Measurements from ENCODE around the gene CSRNP3. TPM values are rescaled to one million over a fixed set of nuclear protein-coding genes. Genes with fewer than 3 reads are reported as not detected.
"Not testable (repeated sequence)": the region's sequence is repeated elsewhere in the genome, so short reads cannot be mapped to it uniquely, and the experiment has no call there.

CSRNP3 gene
- total and polyA plus RNA-seq, 3 experiments from 2014 or later, result not detected

DNA sequence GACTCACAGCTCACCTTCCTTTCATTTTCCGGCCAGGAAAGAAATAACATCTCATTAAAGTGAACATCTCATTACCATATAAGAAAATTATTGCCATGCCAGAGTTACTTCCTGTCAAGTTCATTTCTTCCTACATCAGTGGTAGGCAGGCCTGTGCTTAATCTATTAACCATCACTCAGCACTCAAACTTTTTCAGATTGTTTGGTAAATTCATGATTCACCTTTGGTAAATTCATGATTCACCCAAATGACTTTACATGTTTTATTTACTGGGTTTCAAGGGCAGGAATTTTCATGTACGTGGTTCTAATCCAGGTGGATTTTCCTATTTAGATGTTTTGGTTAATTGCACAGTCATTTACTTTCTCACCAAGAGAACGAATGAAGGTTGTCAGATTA is 116.5 kb downstream of the CSRNP3 start:
- no peaks in the 10 kb centered on the region for H3K4me1 ChIP-seq (ENCODE audit: insufficient read depth, low read length)
- Mint-ChIP-seq H3K27ac (no peak overlapping the region), H3K4me1 (no peaks in the 10 kb centered on the region), H3K9me3 (peaks cover 0 to 2% (median 0%) of the 10 kb centered on the region in 5 donors), H3K36me3 (peaks cover 0 to 6% (median 0%) of the 10 kb centered on the region in 3 donors), H3K4me3 (no peak overlapping the region), H3K27me3 (peaks cover 3 to 10% of the 10 kb centered on the region in 2 donors)
- DNase-seq, result no peak
- no peak overlapping the region for H3K27ac ChIP-seq (ENCODE audit: low read depth, low read length)
- H3K4me3 ChIP-seq (ENCODE audit: low read length), result no peak overlapping the region
- POLR2A ChIA-PET, result no interaction called here
- no peaks in the 10 kb centered on the region for H3K9me3 ChIP-seq (ENCODE audit: low read length)
- H3K27me3 ChIP-seq (ENCODE audit: insufficient read depth, low read length, poor library complexity, severe bottlenecking), result no peaks in the 10 kb centered on the region
- CTCF ChIA-PET, result no interaction called here
- H3K36me3 ChIP-seq (ENCODE audit: insufficient read depth, low read length), result no peaks in the 10 kb centered on the region

GRCh38 chr2:165587335-165587938 is 117.9 kb downstream of the CSRNP3 start:
- Mint-ChIP-seq H3K27ac (peak overlapping the region in 1 of 8 donors; percentile 29), H3K36me3 (peaks cover 0 to 8% (median 0%) of the 10 kb centered on the region in 3 donors), H3K4me3 (no peak overlapping the region), H3K4me1 (no peaks in the 10 kb centered on the region), H3K9me3 (peaks cover 0 to 3% (median 0%) of the 10 kb centered on the region in 5 donors), H3K27me3 (peaks cover 4 to 5% of the 10 kb centered on the region in 2 donors)
- DNase-seq, result no peak
- ChIA-PET CTCF (no interaction called here), POLR2A (no interaction called here)
- no peaks in the 10 kb centered on the region for H3K36me3 ChIP-seq (ENCODE audit: insufficient read depth, low read length)
- no peak overlapping the region for H3K4me3 ChIP-seq (ENCODE audit: low read length)
- H3K9me3 ChIP-seq (ENCODE audit: low read length), result no peaks in the 10 kb centered on the region
- H3K27ac ChIP-seq (ENCODE audit: low read depth, low read length), result no peak overlapping the region
- no peaks in the 10 kb centered on the region for H3K27me3 ChIP-seq (ENCODE audit: insufficient read depth, low read length, poor library complexity, severe bottlenecking)
- H3K4me1 ChIP-seq (ENCODE audit: insufficient read depth, low read length), result no peaks in the 10 kb centered on the region

GRCh38 chr2:165590999-165591398 is 121.5 kb downstream of the CSRNP3 start:
- H3K36me3 ChIP-seq (ENCODE audit: insufficient read depth, low read length); H3K4me3 ChIP-seq (ENCODE audit: low read length); H3K36me3 Mint-ChIP-seq; H3K9me3 ChIP-seq (ENCODE audit: low read length); H3K27me3 Mint-ChIP-seq; POLR2A ChIA-PET; H3K9me3 Mint-ChIP-seq; CTCF ChIA-PET; H3K27ac ChIP-seq (ENCODE audit: low read depth, low read length); DNase-seq; H3K4me1 ChIP-seq (ENCODE audit: insufficient read depth, low read length); H3K27me3 ChIP-seq (ENCODE audit: insufficient read depth, low read length, poor library complexity, severe bottlenecking); H3K27ac Mint-ChIP-seq; H3K4me3 Mint-ChIP-seq; H3K4me1 Mint-ChIP-seq: not testable (repeated sequence)

GRCh38 chr2:165593081-165593480 is 123.6 kb downstream of the CSRNP3 start:
- no peaks in the 10 kb centered on the region for H3K4me1 ChIP-seq (ENCODE audit: insufficient read depth, low read length)
- no peak overlapping the region for H3K27ac ChIP-seq (ENCODE audit: low read depth, low read length)
- H3K4me3 ChIP-seq (ENCODE audit: low read length), result no peak overlapping the region
- H3K4me1 Mint-ChIP-seq, result peaks cover 0 to 2% (median 0%) of the 10 kb centered on the region in 3 donors
- peaks cover 0 to 3% (median 0%) of the 10 kb centered on the region in 5 donors for H3K9me3 Mint-ChIP-seq
- no peak overlapping the region for H3K4me3 Mint-ChIP-seq
- H3K36me3 Mint-ChIP-seq, result peaks cover 0 to 8% (median 0%) of the 10 kb centered on the region in 3 donors
- H3K9me3 ChIP-seq (ENCODE audit: low read length), result no peaks in the 10 kb centered on the region
- ChIA-PET CTCF (no interaction called here), POLR2A (no interaction called here)
- no peaks in the 10 kb centered on the region for H3K27me3 ChIP-seq (ENCODE audit: insufficient read depth, low read length, poor library complexity, severe bottlenecking)
- peaks cover 4% of the 10 kb centered on the region in 2 donors for H3K27me3 Mint-ChIP-seq
- H3K27ac Mint-ChIP-seq, result no peak overlapping the region
- no peaks in the 10 kb centered on the region for H3K36me3 ChIP-seq (ENCODE audit: insufficient read depth, low read length)
- DNase-seq, result no peak

DNA sequence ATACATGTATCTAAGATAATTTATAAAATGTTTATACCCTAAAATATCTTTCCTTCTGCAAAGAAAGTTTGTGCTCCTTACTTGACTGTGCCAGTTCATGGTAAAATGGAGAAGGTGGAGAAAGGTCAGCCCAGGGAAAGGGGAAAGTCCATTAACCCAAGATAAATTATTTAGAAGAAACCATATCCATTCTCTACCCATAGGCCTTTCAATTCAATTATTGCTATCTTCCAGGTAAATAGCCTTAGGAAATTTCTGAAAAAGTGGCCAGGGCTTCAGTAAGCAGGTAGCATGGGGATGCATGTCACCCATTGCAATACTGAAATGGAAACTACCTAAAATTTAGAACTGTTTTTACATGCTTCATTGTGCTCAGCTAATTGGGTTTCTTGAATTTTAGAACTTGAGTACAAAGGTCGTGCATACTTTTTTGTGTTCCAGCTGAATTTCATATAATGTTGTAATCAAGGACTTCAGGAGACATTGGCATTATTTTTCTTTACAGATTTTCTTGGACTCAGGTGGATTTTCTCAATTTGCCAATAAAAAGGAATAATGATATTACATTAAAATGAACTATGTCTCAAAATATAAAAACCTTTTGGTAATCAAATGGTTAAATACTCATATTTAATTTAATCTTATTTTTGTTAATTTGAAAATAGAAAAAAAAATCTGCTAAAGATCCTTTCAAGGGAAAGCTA is 124.9 kb downstream of the CSRNP3 start:
- Mint-ChIP-seq H3K4me3 (no peak overlapping the region), H3K4me1 (peaks cover 0 to 2% (median 0%) of the 10 kb centered on the region in 3 donors)
- DNase-seq, result no peak

DNA sequence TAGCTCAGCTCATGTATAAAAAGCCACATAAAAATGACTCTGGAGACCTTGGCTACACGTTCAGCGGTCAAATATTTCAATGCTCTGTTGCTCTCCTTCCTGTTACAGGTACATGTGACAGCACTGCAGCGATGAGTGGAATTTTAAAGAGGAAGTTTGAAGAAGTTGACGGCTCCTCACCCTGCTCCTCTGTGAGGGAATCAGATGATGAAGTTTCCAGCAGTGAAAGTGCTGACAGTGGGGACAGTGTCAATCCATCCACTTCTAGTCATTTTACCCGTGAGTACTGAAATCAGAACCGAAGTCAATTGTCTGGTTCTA is 125.4 kb downstream of the CSRNP3 start:
- H3K36me3 ChIP-seq (ENCODE audit: insufficient read depth, low read length), result no peaks in the 10 kb centered on the region
- Mint-ChIP-seq H3K27me3 (peaks cover 2 to 4% of the 10 kb centered on the region in 2 donors), H3K4me1 (peaks cover 0 to 2% (median 0%) of the 10 kb centered on the region in 3 donors), H3K9me3 (peaks cover 0 to 3% (median 0%) of the 10 kb centered on the region in 5 donors), H3K4me3 (peak overlapping the region in 1 of 7 donors; percentile 29), H3K36me3 (peaks cover 0 to 8% (median 0%) of the 10 kb centered on the region in 3 donors), H3K27ac (no peak overlapping the region)
- H3K27me3 ChIP-seq (ENCODE audit: insufficient read depth, low read length, poor library complexity, severe bottlenecking), result no peaks in the 10 kb centered on the region
- CTCF ChIA-PET, result no interaction called here
- H3K4me1 ChIP-seq (ENCODE audit: insufficient read depth, low read length), result no peaks in the 10 kb centered on the region
- H3K9me3 ChIP-seq (ENCODE audit: low read length), result no peaks in the 10 kb centered on the region
- no peak overlapping the region for H3K4me3 ChIP-seq (ENCODE audit: low read length)
- H3K27ac ChIP-seq (ENCODE audit: low read depth, low read length), result no peak overlapping the region
- no peak for DNase-seq
- POLR2A ChIA-PET, result no interaction called here

More for the DNA sequence above, 124.9 kb downstream of the CSRNP3 start:
- H3K9me3 Mint-ChIP-seq, result peaks cover 0 to 3% (median 0%) of the 10 kb centered on the region in 5 donors
- H3K36me3 Mint-ChIP-seq, result peaks cover 0 to 8% (median 0%) of the 10 kb centered on the region in 3 donors
- Histone ChIP-seq H3K27ac (ENCODE audit: low read depth, low read length) (no peak overlapping the region), H3K4me3 (ENCODE audit: low read length) (no peak overlapping the region), H3K36me3 (ENCODE audit: insufficient read depth, low read length) (no peaks in the 10 kb centered on the region), H3K27me3 (ENCODE audit: insufficient read depth, low read length, poor library complexity, severe bottlenecking) (no peaks in the 10 kb centered on the region), H3K4me1 (ENCODE audit: insufficient read depth, low read length) (no peaks in the 10 kb centered on the region), H3K9me3 (ENCODE audit: low read length) (no peaks in the 10 kb centered on the region)
- POLR2A ChIA-PET, result no interaction called here
- no peak overlapping the region for H3K27ac Mint-ChIP-seq
- CTCF ChIA-PET, result no interaction called here
- peaks cover 2 to 4% of the 10 kb centered on the region in 2 donors for H3K27me3 Mint-ChIP-seq

GRCh38 chr2:165596788-165597187 is 127.3 kb downstream of the CSRNP3 start:
- POLR2A ChIA-PET, result no interaction called here
- no peak overlapping the region for H3K4me3 ChIP-seq (ENCODE audit: low read length)
- Mint-ChIP-seq H3K9me3 (no peaks in the 10 kb centered on the region), H3K27me3 (no peaks in the 10 kb centered on the region), H3K4me3 (no peak overlapping the region), H3K27ac (no peak overlapping the region), H3K4me1 (peaks cover 0 to 2% (median 0%) of the 10 kb centered on the region in 3 donors), H3K36me3 (no peaks in the 10 kb centered on the region)
- H3K36me3 ChIP-seq (ENCODE audit: insufficient read depth, low read length), result no peaks in the 10 kb centered on the region
- no peak overlapping the region for H3K27ac ChIP-seq (ENCODE audit: low read depth, low read length)
- CTCF ChIA-PET, result no interaction called here
- H3K4me1 ChIP-seq (ENCODE audit: insufficient read depth, low read length), result no peaks in the 10 kb centered on the region
- no peaks in the 10 kb centered on the region for H3K27me3 ChIP-seq (ENCODE audit: insufficient read depth, low read length, poor library complexity, severe bottlenecking)
- DNase-seq, result no peak
- no peaks in the 10 kb centered on the region for H3K9me3 ChIP-seq (ENCODE audit: low read length)

DNA sequence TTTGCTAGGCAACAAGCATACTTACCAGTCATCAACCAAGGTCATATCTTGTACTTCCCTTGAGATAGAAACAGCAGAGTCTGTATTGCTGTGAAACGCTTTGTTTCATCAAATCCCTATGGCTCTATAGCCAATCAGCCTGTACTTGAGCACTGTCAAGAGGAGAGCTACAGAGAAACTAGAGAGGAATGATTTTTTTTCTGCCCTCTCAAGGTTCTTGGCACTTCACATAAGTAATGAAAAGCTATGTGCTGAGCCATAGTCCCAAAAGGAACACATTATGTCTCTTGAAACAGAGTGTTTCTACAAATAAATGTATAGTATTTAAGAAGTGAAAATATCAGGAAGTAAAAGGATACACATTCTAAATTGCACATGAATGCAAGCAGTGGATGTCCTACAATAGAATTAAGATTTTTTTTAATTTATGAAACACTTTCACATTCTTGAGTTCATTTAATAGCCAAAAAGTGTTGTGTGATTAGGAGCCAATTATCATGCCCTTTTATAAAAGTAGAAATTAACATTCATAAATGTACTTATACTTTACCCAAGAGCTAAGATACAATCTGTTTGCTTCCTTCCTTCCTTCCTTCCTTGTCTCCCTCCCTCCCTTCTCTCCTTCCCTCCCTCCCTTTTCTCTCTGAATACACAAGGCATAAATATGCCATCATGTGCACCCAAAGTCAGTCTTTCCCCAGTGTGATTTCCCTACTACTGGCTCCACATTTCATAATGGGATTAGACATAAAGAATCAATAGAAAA is 131.8 kb downstream of the CSRNP3 start:
- POLR2A ChIA-PET, result no interaction called here
- DNase-seq, result no peak
- Histone ChIP-seq H3K36me3 (ENCODE audit: insufficient read depth, low read length) (no peaks in the 10 kb centered on the region), H3K9me3 (ENCODE audit: low read length) (no peaks in the 10 kb centered on the region), H3K27me3 (ENCODE audit: insufficient read depth, low read length, poor library complexity, severe bottlenecking) (no peaks in the 10 kb centered on the region), H3K4me3 (ENCODE audit: low read length) (no peak overlapping the region), H3K4me1 (ENCODE audit: insufficient read depth, low read length) (no peaks in the 10 kb centered on the region), H3K27ac (ENCODE audit: low read depth, low read length) (no peak overlapping the region)
- no peak overlapping the region for H3K27ac Mint-ChIP-seq
- H3K9me3 Mint-ChIP-seq, result no peaks in the 10 kb centered on the region
- no peak overlapping the region for H3K4me3 Mint-ChIP-seq
- CTCF ChIA-PET, result no interaction called here
- no peaks in the 10 kb centered on the region for H3K4me1 Mint-ChIP-seq
- H3K27me3 Mint-ChIP-seq, result peaks cover 0 to 5% of the 10 kb centered on the region in 2 donors
- no peaks in the 10 kb centered on the region for H3K36me3 Mint-ChIP-seq
